ENCODE data around the gene KCNN3.

The KCNN3 gene

DNA sequence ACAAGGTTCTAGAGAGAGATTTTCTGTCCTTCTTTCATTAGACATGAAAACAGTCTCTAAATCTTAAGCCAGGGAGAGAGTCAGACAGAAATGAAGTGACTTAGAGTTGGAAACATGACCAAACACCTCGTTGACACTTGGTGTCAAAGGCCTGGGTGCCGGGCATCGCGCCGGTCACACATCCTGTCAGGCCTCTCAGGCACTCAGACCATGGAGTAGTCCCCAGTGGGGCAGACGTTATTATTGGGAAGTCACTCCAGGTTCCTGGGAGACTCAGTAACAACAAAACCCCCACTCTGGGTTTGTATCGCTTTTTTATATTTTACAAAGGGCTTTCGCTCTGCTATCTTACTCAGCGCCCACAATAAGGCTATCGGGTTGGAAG lies 25.8 kb downstream of the KCNN3 start:
- H3K4me3 ChIP-seq (ENCODE audit: low read depth, low read length) = no peak overlapping the region

DNA sequence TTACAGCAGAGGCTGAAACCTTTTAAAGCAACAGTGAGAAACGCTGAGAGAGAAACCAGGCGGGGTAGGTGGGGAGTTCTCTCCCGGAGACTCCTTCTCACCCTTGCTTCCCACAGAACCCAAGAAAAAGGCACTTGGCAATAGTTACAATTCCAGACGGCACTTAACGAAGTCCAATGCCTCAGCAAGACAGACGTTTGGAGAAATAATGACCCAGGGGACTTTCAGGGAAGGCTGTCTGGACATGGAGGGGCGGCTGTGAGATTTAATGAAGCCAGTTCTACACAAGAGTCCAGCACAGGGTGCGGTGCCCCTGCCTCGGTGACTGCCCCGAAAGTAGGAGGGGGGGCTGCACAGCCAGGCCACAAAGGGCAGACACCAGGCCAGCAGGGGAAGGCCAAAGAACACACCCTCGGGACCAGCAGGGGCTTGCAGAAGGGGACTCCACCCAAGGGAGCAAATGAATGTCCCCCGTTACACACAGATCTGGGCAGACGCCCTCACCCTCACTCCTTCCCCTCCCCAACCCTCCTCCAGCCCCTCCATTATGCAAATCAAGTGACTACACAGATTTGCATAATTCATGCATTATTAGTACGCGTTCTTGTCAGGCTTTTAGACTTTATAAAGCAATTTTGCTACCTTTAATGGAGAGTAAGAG lies 26.3 kb downstream of the KCNN3 start:
- no peak overlapping the region for H3K4me3 ChIP-seq (ENCODE audit: low read depth, low read length)

DNA sequence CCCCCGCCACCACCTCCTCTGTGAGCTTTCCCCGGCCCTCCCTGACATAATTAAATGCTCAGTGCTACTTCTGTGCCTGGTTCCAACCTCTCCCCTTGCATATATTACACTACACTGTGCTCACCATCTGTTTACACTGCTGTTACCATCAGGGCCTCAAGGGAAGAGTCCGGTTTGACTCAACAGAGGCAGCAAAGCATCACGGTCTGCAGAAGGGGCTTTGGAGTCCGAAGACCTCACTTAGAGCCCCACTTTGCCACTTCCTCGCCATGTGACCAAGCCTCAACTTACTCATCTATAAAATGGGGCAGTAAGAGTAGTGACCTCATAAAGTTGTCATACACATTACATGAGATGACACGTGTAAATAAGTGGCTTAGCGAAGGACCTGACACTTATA lies 27.4 kb downstream of the KCNN3 start:
- no peak overlapping the region for H3K4me3 ChIP-seq (ENCODE audit: low read depth, low read length)

DNA sequence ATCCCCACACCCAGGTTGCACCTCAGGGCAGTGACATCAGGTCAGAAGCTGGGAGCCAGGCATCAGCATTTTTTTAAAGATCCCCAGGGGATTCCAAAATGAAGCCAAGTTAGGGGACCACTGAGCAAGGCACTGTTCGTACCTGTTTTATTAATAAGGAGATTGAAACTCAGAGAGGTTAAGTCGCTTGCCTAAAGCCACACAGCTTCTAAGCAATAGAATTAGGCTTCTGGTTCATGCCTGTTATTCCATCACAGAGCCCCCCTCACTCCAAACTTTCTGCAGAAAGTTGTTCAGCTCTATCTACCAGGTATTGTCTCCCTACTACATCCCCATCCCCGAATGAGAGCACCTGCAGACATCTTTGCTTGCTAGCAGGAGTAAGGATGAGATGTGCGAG lies 28.7 kb downstream of the KCNN3 start:
- no peak overlapping the region for H3K4me3 ChIP-seq (ENCODE audit: low read depth, low read length)

DNA sequence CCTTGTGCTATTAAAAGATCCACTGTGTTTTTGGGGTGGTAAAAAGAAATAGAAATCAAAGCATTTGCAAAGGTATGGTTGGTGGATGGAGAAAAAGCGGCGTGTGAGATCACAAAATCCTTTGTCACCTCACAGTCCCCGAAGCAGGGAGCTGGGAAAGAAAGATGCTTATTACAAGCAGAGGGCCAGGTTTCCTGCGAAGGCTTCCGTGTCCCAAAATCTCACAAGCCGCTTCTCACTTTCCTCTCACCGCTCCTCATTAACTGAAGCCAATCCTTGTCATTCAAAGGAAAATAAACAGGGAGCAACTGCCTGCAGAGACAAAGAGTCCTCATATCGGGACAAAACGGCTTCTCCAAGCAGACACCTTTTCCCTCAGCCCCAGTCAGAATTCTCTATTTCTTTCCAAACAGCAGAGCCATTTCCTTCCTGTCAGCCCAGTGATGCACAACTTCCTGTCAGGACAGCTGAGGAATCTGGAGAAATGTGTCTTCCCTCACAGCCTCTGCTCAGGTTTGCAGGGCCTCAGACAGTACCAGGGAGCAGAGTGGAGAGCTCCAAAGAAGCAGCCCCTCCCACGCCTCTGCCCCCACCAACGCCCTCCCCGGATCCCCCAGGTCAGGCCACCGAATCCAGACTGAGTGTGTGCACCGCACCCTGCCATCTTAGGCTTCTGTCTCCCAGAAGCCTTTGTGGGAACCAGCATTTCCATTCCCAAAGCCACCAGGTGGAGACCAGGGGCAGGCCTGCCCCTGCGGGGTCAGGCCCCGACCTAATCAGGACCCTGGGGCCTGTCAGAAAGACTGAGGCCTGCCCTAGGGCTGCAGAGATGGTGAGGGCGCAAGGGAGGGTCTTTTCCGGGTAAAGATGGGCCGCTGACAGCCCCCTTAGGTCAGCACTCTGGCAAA lies 29.6 kb downstream of the KCNN3 start:
- no peak overlapping the region for H3K4me3 ChIP-seq (ENCODE audit: low read depth, low read length)

DNA sequence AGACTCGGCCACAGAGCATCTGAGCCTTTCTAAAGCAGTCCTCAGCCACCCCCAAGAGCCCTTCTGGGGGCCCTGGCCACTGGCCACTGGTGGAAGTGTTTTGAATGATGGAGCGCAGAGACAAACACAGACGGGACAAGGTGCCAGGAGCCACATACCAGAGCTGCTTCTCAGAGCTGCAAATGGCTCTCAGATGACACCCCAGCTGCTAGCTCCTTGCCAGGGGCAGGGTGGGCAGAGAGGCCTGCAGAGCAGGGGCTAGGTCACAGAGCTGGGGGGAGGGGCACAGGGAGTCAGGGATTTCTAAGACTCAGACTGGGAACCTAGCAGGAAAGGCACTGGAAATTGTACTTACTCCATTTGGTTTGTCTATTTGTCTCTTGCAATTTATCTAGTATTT lies 30.4 kb downstream of the KCNN3 start:
- H3K4me3 ChIP-seq (ENCODE audit: low read depth, low read length) = no peak overlapping the region

DNA sequence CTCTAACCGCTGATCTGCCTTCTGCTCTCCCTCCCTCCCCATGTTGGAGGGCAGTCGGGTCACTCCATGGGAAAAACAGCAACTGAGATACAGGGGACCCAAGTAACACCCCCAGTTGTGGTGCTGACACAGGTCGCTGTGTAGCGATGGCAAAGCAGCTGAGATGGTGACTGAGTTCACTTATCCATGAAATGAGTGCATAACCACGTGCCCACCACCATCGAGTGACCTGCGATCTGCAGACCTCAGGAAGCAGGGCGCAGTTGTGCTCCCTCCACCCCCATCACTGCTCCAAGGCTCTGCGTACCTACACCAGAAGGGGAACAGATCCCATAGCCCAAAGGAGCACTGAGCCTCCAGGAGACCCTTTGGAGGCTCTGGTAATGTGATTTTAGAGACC lies 31.1 kb downstream of the KCNN3 start:
- H3K4me3 ChIP-seq (ENCODE audit: low read depth, low read length) = no peak overlapping the region

DNA sequence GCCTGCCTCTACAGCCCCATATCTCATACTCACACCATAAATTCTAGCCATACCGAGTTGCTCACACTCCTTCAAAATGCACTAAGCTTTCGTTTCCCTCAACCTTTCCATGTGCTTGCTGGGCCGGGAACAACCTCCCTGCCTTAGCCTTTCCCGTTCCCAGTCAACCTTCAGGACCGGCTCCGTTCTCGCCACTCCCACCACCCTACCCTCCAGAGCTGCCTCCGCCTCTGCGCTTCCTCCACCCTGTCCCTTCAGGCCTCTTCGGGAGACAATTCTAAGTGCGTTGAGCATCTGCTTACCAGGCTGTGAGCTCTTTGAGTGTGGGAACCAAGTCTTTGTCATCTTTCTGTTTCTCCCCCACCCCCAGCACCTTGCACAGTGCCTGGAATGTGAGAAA lies 31.6 kb downstream of the KCNN3 start:
- no peak overlapping the region for H3K4me3 ChIP-seq (ENCODE audit: low read depth, low read length)

DNA sequence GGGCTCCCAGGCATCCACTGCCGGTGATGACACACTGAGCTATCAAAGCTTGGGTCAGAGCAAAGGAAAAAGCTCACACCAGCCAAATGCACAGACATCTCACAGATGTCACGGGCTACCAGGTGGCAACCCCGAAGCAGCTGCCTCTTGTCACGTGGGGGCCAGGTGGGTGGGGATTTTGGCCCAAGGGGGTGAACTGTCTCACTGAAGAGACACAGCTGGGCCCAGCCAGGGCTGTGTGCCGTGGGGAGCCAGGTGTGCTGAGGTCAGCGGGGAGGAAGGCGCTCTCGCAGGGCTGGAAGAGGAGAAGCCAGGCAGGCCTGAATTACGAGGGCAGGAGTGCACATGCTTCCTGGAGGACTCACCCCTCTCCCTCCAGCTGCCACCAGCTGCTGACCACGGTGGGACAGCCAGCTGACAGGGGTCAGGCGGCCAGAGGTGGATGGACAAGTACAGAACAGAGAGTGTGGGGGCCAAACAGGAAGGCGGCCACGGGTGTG lies 32.4 kb downstream of the KCNN3 start:
- no peak overlapping the region for H3K4me3 ChIP-seq (ENCODE audit: low read depth, low read length)

DNA sequence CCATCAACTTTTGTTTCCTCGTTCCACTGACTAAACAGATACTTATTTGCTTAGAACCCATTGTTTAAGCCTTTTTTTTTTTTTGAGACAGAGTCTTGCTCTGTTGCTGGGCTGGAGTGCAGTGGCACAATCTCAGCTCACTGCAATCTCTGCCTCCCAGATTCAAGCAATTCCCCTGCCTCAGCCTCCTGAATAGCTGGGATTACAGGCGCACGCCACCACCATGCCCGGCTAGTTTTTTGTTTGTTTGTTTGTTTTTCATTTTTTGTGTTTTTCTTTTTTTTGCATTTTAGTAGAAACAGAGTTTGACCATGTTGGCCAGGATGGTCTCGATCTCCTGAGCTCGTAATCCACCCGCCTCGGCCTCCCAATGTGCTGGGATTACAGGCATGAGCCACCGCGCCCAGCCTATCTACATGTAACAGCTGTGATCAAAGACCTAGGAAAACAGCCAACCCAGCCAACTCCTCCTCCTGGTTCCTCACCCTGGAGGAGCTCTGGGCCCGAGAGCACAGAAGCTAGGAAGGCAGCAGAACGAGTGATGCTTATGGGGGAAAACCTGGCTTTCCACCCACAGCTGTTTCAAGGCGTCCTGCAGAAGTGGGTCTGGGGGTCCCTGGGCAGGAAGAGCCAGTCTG lies 32.9 kb downstream of the KCNN3 start:
- no peak overlapping the region for H3K4me3 ChIP-seq (ENCODE audit: low read depth, low read length)

DNA sequence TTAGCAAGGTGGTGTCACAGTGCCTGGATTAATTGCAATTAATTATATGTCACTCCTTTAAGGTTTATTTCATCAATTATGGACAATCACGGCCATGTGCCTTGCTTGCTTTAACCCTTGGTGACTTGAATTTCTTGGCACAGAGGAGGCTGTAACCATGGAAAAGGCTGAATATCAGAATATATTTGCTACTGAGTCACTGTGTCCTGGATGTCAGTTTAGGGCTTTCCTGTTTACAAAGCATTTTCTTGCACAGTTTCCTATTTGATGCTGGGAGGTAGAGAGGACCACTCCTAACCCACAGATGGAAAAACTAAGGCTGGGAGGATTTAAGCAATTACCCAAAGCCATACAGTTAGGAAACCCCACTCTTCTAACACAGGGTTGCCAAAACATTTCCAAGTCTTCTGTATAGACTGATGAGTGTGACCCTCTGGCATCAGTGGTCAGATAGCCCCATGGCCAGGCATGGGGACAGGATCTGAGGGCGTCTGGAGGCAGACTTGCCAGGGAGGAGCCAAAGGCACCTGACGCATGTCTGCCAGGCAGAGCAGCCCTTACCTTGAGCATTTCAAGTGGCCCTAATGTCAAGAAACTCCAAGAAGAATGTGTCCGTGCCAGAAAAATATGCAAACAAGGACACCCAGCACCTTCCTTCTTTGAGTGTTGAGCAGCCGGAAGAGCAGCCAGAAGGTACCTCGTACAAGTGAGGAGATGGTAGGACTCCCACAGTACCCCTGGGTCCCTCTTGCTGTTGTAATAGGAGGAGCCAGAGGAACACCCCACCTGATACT lies 34.4 kb downstream of the KCNN3 start:
- no peak overlapping the region for H3K4me3 ChIP-seq (ENCODE audit: low read depth, low read length)

DNA sequence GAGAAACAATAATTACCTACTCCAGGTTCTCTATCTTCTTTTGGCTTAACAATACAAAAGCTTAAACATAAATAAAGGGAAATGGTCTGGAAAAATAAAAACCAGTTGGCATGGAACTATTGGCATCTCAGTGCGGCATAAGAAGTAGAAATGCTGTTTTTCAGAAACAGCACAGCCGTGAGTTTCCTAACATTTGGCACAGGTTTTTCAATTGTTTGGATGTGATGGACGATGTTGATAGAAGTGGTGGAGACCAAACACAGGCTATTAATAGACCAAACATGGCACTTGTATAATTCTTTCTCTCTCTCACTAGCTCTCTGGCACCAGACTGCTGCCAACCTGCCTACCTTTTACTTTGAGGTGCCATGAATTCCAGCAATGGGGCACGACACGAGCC lies 36.2 kb downstream of the KCNN3 start:
- no peak overlapping the region for H3K4me3 ChIP-seq (ENCODE audit: low read depth, low read length)

DNA sequence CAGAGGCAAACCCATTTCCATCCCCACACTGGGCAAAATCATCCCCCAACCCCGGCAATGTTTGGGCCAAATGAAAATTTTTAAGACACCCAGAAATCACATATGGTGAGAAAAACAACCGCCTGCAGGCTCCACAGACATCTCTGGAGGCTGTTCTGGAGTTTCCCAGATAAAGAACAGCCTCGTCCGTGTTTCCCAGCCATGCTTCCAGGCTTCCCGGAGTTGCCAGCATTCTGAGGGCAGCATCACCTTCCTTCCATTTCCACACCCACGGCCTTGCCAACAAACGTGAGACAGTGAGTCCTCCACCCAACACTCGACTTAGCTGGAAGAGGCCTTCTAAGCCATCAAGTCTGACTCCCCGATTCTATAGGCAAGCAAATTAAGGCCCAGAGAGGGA lies 36.9 kb downstream of the KCNN3 start:
- no peak overlapping the region for H3K4me3 ChIP-seq (ENCODE audit: low read depth, low read length)

DNA sequence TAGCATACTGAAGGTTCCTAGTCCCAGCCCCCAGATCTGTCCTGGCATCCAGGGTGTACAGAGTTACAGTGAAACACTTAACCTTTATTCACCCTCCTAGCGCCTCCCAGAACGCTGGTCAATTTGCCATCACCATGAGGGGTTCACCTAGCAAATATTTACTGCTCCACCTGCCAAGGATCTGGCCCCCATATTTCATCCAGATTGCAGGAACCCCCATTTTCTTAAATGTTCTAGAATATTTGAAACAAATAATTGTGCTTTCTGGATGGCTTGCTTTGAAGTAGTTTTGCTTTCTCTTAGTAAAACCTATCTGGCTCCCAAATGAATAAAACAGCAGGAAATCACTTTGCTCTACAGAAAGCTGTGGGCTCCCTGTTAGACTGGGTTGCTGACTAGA lies 37.7 kb downstream of the KCNN3 start:
- no peak overlapping the region for H3K4me3 ChIP-seq (ENCODE audit: low read depth, low read length)

DNA sequence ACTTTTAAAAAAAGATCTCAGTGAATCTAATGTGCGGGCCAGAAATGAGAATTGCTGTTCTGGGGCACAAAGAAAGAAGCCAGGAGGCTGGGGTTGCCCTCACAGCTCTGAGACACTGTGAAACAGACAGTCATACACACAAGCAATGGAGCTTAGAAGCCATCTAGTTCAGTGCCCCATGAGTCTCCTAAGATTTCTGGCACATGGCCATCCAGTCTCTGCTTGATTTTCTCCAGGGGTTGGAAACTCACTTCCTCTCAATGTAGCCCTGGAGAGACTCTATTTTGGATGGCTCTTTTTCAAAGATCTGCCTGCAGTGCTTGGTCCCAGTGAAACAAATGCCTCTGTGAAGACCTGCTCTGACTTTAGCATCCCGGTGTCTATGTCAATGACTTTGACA lies 38.6 kb downstream of the KCNN3 start:
- H3K4me3 ChIP-seq (ENCODE audit: low read depth, low read length) = no peak overlapping the region

DNA sequence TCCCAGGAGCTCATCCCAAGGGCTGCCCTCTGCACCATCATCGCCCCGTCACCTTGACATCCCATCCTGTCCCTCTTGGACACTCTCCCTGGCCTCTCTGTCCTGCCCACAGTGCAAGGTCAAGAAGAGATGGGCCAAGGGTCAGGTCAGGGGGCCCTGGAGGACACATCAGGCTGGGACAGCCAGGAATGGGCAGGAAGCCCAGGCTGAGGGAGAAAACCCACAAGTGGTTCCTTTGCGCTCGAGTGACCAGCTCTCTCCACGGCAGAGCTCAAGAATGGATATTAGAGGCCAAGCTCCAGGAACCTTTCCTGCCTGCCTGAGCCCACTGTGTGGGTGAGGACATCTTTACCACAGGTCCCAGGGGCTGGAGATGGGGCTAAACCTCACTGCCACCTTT lies 41.0 kb downstream of the KCNN3 start:
- no peak overlapping the region for H3K4me3 ChIP-seq (ENCODE audit: low read depth, low read length)

DNA sequence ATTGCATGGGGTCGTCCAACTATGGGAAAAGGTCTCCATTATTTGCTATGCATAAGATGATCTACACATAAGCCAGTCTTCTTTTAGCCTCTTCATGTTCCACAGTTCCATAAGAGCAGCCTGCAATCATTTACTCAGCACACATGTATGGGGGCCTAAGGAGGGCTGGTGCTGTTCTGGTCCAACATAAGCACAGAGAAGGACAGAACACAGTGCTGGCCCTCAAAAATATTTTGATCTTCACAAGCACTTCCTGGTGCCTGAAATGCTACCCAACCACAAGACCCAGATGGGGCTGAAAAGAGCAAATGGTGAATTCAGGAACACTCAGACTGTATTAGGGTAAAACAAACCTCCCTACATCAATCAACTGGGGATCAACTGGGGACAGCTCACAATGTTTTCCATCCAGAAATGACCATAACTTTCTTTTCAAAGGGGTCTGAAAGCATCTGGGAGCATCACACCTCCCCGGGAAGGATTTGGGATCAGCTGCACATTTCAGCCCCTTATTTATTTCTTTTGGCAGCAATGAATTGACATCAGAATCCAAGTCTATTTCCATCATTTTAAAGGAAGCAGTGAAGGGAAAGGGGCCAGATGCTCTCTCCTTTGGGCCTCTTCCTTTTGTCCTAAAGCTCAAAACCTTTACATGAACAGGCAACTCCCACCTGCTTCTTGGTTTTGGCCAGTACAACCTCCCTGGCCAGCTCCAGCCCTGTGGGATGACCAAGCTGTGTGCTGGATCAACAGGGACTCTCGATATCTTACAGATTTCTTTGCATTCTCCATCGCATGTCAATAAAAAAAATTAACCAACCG lies 45.7 kb downstream of the KCNN3 start:
- no peak overlapping the region for H3K4me3 ChIP-seq (ENCODE audit: low read depth, low read length)

DNA sequence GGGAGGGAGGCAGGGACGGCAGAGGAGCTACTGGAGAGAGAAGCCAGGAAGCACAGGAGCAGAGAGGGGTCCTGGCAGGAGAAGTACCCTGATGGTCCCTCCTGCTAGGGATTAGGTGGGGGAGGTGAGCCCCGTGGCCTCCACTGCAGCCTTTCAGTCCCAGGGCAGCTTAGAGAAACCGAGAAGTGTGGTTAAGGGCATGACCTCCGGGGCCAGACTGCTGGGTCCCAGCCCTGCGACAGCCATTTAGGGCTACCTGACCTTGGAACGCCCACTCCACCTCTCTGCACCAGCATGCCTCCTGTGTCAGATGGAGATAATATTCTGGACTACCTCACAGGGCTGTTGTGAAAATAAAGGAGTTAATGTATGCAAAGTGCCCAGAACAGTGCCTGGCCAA lies 47.4 kb downstream of the KCNN3 start:
- no peak overlapping the region for H3K4me3 ChIP-seq (ENCODE audit: low read depth, low read length)

DNA sequence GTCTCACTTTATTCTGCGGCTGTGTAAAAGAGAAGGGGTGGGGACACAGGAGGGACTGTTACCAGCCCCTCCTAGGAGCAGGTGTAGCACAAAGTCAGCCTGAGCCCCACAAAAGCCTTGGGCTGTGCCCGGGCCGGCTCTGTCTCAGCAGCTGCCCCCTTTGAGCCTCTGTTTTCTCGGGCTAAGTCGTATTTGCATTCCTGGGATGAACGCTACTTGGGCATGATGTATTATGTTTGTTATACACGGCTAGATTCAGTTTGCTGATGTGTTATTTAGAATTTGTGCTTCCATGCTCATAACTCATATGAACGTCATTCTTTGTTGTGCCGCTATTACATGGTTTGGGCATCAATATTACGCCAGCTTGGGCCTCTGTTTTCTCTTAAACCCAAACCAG lies 47.8 kb downstream of the KCNN3 start:
- H3K4me3 ChIP-seq (ENCODE audit: low read depth, low read length) = no peak overlapping the region

DNA sequence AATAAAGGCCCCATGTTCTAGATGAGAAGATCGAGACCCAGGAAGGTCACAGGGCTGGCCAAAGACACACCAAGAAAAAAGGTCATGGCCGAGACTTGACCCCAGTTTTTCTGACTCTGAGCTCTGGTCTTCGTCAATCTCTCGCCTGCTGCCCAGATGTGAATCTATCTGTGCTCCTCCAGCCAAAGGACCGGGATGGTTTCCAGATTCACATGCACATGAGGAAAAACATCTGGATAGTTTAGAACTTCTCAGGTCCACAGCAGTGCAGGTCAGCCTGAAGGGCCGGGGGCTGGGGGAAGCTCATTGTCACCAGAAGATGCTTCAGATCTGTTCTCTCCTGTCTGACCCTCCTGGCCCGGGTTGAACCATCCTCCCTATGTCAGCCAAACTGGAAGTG lies 49.0 kb downstream of the KCNN3 start:
- H3K4me3 ChIP-seq (ENCODE audit: low read depth, low read length) = no peak overlapping the region

Data from iPS-11a (cell line).